ENCODE data around the gene SHANK1.

DNA sequence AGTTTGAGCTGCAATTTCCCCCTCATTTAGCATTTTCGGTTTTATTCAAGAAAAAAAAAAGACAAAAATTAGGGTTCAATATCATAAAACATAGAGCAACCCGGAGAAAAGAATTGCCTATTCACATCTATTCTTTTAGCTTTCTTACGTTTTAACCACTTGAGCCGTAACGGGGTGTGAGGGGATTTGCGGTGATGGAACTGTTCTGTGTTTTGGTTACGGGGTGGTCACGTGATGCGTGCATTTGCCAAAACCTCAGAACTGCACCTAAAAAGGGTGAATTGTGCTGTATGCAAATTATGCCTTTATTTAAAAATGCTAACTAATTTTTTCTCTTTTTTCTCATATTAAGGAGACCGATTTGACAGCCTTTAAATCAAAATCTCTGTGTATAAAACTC is 25.6 kb upstream of the SHANK1 start:
- TF ChIP-seq, protein P1, sequence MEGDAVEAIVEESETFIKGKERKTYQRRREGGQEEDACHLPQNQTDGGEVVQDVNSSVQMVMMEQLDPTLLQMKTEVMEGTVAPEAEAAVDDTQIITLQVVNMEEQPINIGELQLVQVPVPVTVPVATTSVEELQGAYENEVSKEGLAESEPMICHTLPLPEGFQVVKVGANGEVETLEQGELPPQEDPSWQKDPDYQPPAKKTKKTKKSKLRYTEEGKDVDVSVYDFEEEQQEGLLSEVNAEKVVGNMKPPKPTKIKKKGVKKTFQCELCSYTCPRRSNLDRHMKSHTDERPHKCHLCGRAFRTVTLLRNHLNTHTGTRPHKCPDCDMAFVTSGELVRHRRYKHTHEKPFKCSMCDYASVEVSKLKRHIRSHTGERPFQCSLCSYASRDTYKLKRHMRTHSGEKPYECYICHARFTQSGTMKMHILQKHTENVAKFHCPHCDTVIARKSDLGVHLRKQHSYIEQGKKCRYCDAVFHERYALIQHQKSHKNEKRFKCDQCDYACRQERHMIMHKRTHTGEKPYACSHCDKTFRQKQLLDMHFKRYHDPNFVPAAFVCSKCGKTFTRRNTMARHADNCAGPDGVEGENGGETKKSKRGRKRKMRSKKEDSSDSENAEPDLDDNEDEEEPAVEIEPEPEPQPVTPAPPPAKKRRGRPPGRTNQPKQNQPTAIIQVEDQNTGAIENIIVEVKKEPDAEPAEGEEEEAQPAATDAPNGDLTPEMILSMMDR (IDR thresholded peaks at IDR 0.05; ENCODE audit: insufficient read depth, low read length, poor library complexity, severe bottlenecking): no peak
- TF ChIP-seq EZH2phosphoT487 (conservative IDR thresholded peaks at IDR 0.05; ENCODE audit: low read length): no peak

Data from SU-DHL-6 (cell line).